Measurements from ENCODE around the gene SLC26A9.

Gene SLC26A9

DNA sequence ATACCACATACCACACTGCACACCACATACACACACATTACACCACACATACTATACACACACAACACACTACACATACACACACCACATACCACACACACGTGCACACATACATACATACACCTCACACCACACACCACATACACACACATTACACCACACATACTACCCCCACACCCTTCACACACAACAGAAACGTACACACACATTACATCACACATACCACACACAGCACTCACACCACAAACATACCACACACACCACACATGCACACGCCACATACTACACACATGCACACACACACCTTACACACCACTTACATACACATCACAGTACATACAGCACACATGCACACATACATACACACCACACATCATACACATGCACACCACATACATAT, 31.5 kb upstream of the SLC26A9 start:
- no peak overlapping the region for H3K4me3 ChIP-seq (ENCODE audit: low read depth, low read length)
- TF ChIP-seq, protein P1, sequence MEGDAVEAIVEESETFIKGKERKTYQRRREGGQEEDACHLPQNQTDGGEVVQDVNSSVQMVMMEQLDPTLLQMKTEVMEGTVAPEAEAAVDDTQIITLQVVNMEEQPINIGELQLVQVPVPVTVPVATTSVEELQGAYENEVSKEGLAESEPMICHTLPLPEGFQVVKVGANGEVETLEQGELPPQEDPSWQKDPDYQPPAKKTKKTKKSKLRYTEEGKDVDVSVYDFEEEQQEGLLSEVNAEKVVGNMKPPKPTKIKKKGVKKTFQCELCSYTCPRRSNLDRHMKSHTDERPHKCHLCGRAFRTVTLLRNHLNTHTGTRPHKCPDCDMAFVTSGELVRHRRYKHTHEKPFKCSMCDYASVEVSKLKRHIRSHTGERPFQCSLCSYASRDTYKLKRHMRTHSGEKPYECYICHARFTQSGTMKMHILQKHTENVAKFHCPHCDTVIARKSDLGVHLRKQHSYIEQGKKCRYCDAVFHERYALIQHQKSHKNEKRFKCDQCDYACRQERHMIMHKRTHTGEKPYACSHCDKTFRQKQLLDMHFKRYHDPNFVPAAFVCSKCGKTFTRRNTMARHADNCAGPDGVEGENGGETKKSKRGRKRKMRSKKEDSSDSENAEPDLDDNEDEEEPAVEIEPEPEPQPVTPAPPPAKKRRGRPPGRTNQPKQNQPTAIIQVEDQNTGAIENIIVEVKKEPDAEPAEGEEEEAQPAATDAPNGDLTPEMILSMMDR (IDR thresholded peaks at IDR 0.05; ENCODE audit: low read depth, low read length, missing control alignments), result no peak
- DNase-seq (ENCODE audit: low read depth), result no peak

GRCh38 chr1:205973377-205974232, 30.3 kb upstream of the SLC26A9 start:
- no peak for DNase-seq (ENCODE audit: low read depth)
- H3K4me3 ChIP-seq (ENCODE audit: low read depth, low read length), result no peak overlapping the region
- TF ChIP-seq, protein P1 (IDR thresholded peaks at IDR 0.05; ENCODE audit: low read depth, low read length, missing control alignments), result no peak

GRCh38 chr1:205972491-205973168, 29.4 kb upstream of the SLC26A9 start:
- TF ChIP-seq, protein P1 (IDR thresholded peaks at IDR 0.05; ENCODE audit: low read depth, low read length, missing control alignments), result no peak
- H3K4me3 ChIP-seq (ENCODE audit: low read depth, low read length), result no peak overlapping the region
- no peak for DNase-seq (ENCODE audit: low read depth)

GRCh38 chr1:205972081-205972480, 28.8 kb upstream of the SLC26A9 start:
- DNase-seq (ENCODE audit: low read depth), result no peak
- H3K4me3 ChIP-seq (ENCODE audit: low read depth, low read length), result no peak overlapping the region
- TF ChIP-seq, protein P1 (IDR thresholded peaks at IDR 0.05; ENCODE audit: low read depth, low read length, missing control alignments), result no peak

DNA sequence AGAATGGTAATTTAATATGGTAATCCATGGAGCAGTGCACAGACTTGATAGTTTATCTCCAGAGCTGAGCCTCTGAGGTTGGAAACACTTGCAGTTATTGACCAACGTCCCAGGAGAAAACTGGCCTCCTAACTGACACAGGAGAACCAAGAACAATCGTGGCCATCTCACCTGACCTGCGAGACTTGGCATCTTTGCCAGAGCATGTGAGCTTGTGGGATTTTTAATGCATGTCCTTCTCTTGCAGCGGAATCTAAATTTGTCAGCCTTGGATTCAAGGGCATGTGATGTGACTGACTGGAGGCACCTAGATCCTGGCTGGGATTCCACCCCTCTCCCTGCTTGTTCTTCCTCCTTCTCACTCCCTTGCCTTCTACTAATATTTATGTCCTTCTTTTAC, 27.8 kb upstream of the SLC26A9 start:
- TF ChIP-seq, protein P1 (IDR thresholded peaks at IDR 0.05; ENCODE audit: low read depth, low read length, missing control alignments), result no peak
- no peak for DNase-seq (ENCODE audit: low read depth)
- no peak overlapping the region for H3K4me3 ChIP-seq (ENCODE audit: low read depth, low read length)

DNA sequence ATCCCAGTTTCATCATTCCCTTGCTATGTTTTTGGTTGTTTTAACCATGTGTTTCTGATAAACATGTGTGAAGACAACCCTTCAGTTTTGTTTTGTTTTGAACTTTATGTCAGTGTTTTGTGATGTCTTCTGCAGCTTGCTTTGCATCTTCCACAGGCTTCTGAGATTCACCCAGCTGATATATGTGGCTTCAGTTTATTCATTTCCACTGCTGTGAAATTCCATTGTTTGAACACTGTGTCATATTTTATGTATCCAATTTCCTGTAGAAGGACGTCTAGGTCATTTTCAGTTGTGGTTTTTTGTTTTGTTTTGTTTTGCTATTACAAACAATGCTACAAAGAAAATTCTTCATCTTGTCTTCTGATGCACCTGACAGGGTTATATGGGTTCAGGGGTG, 27.2 kb upstream of the SLC26A9 start:
- TF ChIP-seq, protein P1 (IDR thresholded peaks at IDR 0.05; ENCODE audit: low read depth, low read length, missing control alignments), result no peak
- DNase-seq (ENCODE audit: low read depth), result no peak
- no peak overlapping the region for H3K4me3 ChIP-seq (ENCODE audit: low read depth, low read length)

All from GM12864 (cell line).